Lower leg skin (tissue), 3 donors: ENCODE measurements around the gene MINK1.

ENCODE experiments used
- POLR2A ChIP-seq, 2 donors: fragments of 450-650 bp; IDR thresholded peaks; one replicate each; pipeline ENCODE4 v1.6.1; 2016 to 2017; ENCODE audit warnings: antibody characterized with exemption in 2 of 2, mild to moderate bottlenecking in 1 of 2, moderate library complexity in 1 of 2
- TF ChIP-seq, protein P1 (sequence below), 3 donors: fragments of 450-650 bp; IDR thresholded peaks; one replicate each; pipeline ENCODE4 v1.5.1; 2016; ENCODE audit warnings: antibody characterized with exemption in 3 of 3, mild to moderate bottlenecking in 3 of 3, moderate library complexity in 2 of 3

DNA sequence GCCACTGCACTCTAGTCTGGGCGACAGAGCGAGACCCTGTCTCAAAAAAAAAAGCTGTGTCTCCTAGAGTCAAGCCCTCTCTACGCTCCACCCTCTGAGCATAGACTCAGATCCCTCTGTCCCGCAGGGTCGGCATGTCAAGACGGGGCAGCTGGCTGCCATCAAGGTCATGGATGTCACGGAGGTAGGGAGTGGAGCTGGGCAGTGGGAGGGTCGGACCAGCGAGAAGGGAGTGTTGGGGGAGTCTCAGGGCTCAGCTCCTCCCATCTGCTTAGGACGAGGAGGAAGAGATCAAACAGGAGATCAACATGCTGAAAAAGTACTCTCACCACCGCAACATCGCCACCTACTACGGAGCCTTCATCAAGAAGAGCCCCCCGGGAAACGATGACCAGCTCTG lies 47.7 kb downstream of the MINK1 start:
- TF ChIP-seq, protein P1, sequence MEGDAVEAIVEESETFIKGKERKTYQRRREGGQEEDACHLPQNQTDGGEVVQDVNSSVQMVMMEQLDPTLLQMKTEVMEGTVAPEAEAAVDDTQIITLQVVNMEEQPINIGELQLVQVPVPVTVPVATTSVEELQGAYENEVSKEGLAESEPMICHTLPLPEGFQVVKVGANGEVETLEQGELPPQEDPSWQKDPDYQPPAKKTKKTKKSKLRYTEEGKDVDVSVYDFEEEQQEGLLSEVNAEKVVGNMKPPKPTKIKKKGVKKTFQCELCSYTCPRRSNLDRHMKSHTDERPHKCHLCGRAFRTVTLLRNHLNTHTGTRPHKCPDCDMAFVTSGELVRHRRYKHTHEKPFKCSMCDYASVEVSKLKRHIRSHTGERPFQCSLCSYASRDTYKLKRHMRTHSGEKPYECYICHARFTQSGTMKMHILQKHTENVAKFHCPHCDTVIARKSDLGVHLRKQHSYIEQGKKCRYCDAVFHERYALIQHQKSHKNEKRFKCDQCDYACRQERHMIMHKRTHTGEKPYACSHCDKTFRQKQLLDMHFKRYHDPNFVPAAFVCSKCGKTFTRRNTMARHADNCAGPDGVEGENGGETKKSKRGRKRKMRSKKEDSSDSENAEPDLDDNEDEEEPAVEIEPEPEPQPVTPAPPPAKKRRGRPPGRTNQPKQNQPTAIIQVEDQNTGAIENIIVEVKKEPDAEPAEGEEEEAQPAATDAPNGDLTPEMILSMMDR (IDR thresholded peaks at IDR 0.05): no peak
- TF ChIP-seq POLR2A (IDR thresholded peaks at IDR 0.05): no peak
